Tibial artery (tissue), 4 donors: Measurements from ENCODE around the gene SYTL3.
"Not testable (repeated sequence)": the region's sequence is repeated elsewhere in the genome, so short reads cannot be mapped to it uniquely, and the experiment has no call there.

Experiments used
- DNase-seq, 2 donors: peaks; one replicate each; pipeline ENCODE4 v3.0.0-alpha.2; 2019
- H3K27ac ChIP-seq, 2 donors: fragments of 200-600 bp; sonication (generic) in 1 of 2; 1 replicate in 1 of 2; 2 replicates in 1 of 2; pipeline ENCODE4 v1.5.1; 2018 to 2019; ENCODE audit warnings: mild to moderate bottlenecking in 1 of 2
- H3K27me3 ChIP-seq, 2 donors: fragments of 200-600 bp; sonication (generic) in 1 of 2; one replicate each; pipeline versions ENCODE4 v1.5.1 to v1.6.0; 2016 to 2019
- H3K36me3 ChIP-seq, 3 donors: fragments of 200-600 bp; sonication (generic) in 2 of 3; one replicate each; pipeline ENCODE4 v1.5.1; 2016 to 2019; ENCODE audit warnings: mild to moderate bottlenecking in 2 of 3
- H3K4me1 ChIP-seq, 4 donors: fragments of 200-600 bp; sonication (generic) in 2 of 4; 1 replicate in 3 of 4; 2 replicates in 1 of 4; pipeline ENCODE4 v1.5.1; 2016 to 2019
- H3K4me3 ChIP-seq, 2 donors: fragments of 200-600 bp; sonication (generic) in 1 of 2; 1 replicate in 1 of 2; 2 replicates in 1 of 2; pipeline ENCODE4 v1.5.1; 2018 to 2019; ENCODE audit warnings: mild to moderate bottlenecking in 2 of 2
- H3K9me3 ChIP-seq, 3 donors: fragments of 200-600 bp; sonication (generic) in 1 of 3; one replicate each; pipeline ENCODE4 v1.5.1; 2016 to 2019
- CTCF ChIP-seq, 2 experiments: fragments of 200-600 bp in 1 of 2; fragments of 450-650 bp in 1 of 2; IDR thresholded peaks; one replicate each; pipeline ENCODE4 v1.5.1; 2017 to 2019; ENCODE audit warnings: antibody characterized with exemption in 2 of 2, mild to moderate bottlenecking in 1 of 2, moderate library complexity in 1 of 2
- intact Hi-C: fragments of 100-400 bp; cut with DNase I; formaldehyde crosslinking; loops from one replicate; pipeline ENCODE4 v1.15.0; 2023; ENCODE audit warnings: low total_unique reads

SYTL3 gene

GRCh38 chr6:158630938-158631616, 18.8 kb upstream of the SYTL3 start:
- DNase-seq, result peak; percentile 87 to 98
- TF ChIP-seq CTCF (IDR thresholded peaks at IDR 0.05), result peak in 1 of 2 experiments; percentile 3
- Histone ChIP-seq H3K27me3 (no peaks in the 10 kb centered on the region), H3K36me3 (peaks cover under 1 to 42% (median 5%) of the 10 kb centered on the region in 3 donors), H3K4me1 (peaks cover 0 to 46% (median 25%) of the 10 kb centered on the region in 4 donors), H3K27ac (peak overlapping the region; percentile 94), H3K9me3 (no peaks in the 10 kb centered on the region), H3K4me3 (peak overlapping the region; percentile 51 to 59)
- intact Hi-C loops, result no loop called here

GRCh38 chr6:158631678-158632537, 17.9 kb upstream of the SYTL3 start:
- Histone ChIP-seq H3K9me3 (no peaks in the 10 kb centered on the region), H3K36me3 (peaks cover 9 to 48% (median 13%) of the 10 kb centered on the region in 3 donors), H3K4me1 (peaks cover 0 to 39% (median 19%) of the 10 kb centered on the region in 4 donors), H3K27ac (peak overlapping the region; percentile 94), H3K27me3 (no peaks in the 10 kb centered on the region), H3K4me3 (peak overlapping the region; percentile 51 to 59)
- DNase-seq, result peak; percentile 85 to 88
- intact Hi-C loops, result no loop called here
- no peak for TF ChIP-seq CTCF (IDR thresholded peaks at IDR 0.05)

- peak in 1 of 2 donors; percentile 59 for DNase-seq
- H3K36me3 ChIP-seq, result peaks cover 16 to 48% (median 20%) of the 10 kb centered on the region in 3 donors
- H3K4me1 ChIP-seq, result peaks cover 0 to 32% (median 13%) of the 10 kb centered on the region in 4 donors
- H3K27me3 ChIP-seq, H3K9me3 ChIP-seq, intact Hi-C loops: not testable (repeated sequence)
- H3K4me3 ChIP-seq, result peak overlapping the region; percentile 51 to 59
- peak overlapping the region; percentile 94 for H3K27ac ChIP-seq
Observed at GRCh38 chr6:158632538-158633119, 17.2 kb upstream of the SYTL3 start.

- peak in 1 of 2 donors; percentile 67 for DNase-seq
- Histone ChIP-seq H3K4me3 (peak overlapping the region; percentile 51 to 59), H3K36me3 (peaks cover 18 to 44% (median 21%) of the 10 kb centered on the region in 3 donors), H3K4me1 (peaks cover 0 to 31% (median 13%) of the 10 kb centered on the region in 4 donors), H3K9me3 (no peaks in the 10 kb centered on the region), H3K27me3 (no peaks in the 10 kb centered on the region), H3K27ac (peak overlapping the region; percentile 94)
- intact Hi-C loops, result no loop called here
- TF ChIP-seq CTCF (IDR thresholded peaks at IDR 0.05), result no peak
Observed at GRCh38 chr6:158633127-158633526, 16.7 kb upstream of the SYTL3 start.

- Histone ChIP-seq H3K27ac (peak overlapping the region; percentile 46 to 94), H3K27me3 (no peaks in the 10 kb centered on the region), H3K9me3 (no peaks in the 10 kb centered on the region), H3K4me3 (peak overlapping the region in 1 of 2 donors; percentile 51), H3K4me1 (peaks cover 0 to 46% (median 15%) of the 10 kb centered on the region in 4 donors), H3K36me3 (peaks cover 18 to 31% (median 21%) of the 10 kb centered on the region in 3 donors)
- TF ChIP-seq CTCF (IDR thresholded peaks at IDR 0.05), result no peak
- intact Hi-C loops, result no loop called here
- peak in 1 of 2 donors; percentile 61 for DNase-seq
Observed at GRCh38 chr6:158634695-158635426, 15.0 kb upstream of the SYTL3 start.
